ENCODE data around the gene SLC9A5. TPM values are rescaled to one million over a fixed set of nuclear protein-coding genes. Genes with fewer than 3 reads are reported as not detected.

Gene SLC9A5
- total RNA-seq, 1 experiment from 2014 or later: 10.3 TPM

DNA sequence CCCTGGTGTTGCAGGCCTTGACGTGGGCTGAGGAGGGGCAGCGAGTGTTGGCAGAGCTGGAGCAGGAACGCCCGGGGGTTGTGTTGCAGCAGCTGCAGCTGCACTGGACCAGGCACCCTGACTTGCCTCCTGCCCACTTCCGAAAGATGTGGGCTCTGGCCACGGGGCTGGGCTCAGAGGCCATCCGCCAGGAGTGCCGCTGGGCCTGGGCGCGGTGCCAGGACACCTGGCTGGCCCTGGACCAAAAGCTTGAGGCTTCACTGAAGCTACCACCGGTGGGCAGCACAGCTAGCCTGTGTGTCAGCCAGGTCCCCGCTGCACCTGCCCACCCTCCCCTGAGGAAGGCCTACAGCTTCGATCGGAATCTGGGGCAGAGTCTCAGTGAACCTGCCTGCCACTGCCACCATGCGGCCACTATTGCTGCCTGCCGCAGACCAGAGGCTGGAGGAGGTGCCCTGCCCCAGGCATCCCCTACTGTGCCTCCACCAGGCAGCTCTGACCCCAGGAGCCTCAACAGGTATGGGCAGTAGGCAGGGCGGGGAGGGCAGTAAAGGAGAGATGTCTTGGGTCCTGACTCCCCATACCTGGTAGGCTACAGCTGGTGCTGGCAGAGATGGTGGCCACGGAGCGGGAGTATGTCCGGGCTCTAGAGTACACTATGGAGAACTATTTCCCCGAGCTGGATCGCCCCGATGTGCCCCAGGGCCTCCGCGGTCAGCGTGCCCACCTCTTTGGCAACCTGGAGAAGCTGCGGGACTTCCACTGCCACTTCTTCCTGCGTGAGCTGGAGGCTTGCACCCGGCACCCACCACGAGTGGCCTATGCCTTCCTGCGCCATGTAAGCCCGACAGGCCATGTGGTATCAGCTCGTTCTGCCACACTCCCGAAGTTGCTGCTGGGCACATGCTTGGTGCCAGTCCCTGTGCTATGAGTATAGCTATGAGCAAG is 36.2 kb downstream of the SLC9A5 start:
- H3K4me3 Mint-ChIP-seq: no peak overlapping the region
- no peak overlapping the region for H3K27ac Mint-ChIP-seq
- ChIA-PET CTCF (interaction anchor here (0.5 to 4.0 kb wide), 77 partner anchors 11 to 850 kb away, joined by 3 to 92 read pairs (median 4); partner anchors contain the start of genes ATP6V0D1, CES3, ELMO3 and EXOC3L1), POLR2A (interaction anchor here (0.6 to 1.3 kb wide), 4 partner anchors 18 to 147 kb away, joined by 3 to 6 read pairs (median 4); no protein-coding TSS in a partner anchor)
- peak; percentile 94 for ATAC-seq
- TF ChIP-seq ZNF423 (CRISPR knock-in tag; IDR thresholded peaks at IDR 0.05): peak; percentile 65; the same call in 1 of the 2 replicates
- TF ChIP-seq, protein P1, sequence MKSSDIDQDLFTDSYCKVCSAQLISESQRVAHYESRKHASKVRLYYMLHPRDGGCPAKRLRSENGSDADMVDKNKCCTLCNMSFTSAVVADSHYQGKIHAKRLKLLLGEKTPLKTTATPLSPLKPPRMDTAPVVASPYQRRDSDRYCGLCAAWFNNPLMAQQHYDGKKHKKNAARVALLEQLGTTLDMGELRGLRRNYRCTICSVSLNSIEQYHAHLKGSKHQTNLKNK (CRISPR knock-in tag; IDR thresholded peaks at IDR 0.05): no peak
- TF ChIP-seq, protein P2, sequence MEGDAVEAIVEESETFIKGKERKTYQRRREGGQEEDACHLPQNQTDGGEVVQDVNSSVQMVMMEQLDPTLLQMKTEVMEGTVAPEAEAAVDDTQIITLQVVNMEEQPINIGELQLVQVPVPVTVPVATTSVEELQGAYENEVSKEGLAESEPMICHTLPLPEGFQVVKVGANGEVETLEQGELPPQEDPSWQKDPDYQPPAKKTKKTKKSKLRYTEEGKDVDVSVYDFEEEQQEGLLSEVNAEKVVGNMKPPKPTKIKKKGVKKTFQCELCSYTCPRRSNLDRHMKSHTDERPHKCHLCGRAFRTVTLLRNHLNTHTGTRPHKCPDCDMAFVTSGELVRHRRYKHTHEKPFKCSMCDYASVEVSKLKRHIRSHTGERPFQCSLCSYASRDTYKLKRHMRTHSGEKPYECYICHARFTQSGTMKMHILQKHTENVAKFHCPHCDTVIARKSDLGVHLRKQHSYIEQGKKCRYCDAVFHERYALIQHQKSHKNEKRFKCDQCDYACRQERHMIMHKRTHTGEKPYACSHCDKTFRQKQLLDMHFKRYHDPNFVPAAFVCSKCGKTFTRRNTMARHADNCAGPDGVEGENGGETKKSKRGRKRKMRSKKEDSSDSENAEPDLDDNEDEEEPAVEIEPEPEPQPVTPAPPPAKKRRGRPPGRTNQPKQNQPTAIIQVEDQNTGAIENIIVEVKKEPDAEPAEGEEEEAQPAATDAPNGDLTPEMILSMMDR (IDR thresholded peaks at IDR 0.05): peak; percentile 58
- H3K27me3 Mint-ChIP-seq (ENCODE audit: low read depth): peaks cover 9% of the 10 kb centered on the region
- no peaks in the 10 kb centered on the region for H3K36me3 Mint-ChIP-seq
- H3K9me3 Mint-ChIP-seq: no peaks in the 10 kb centered on the region
- no peaks in the 10 kb centered on the region for H3K4me1 Mint-ChIP-seq
- peak; percentile 84 for DNase-seq (ENCODE audit: low spot score)

DNA sequence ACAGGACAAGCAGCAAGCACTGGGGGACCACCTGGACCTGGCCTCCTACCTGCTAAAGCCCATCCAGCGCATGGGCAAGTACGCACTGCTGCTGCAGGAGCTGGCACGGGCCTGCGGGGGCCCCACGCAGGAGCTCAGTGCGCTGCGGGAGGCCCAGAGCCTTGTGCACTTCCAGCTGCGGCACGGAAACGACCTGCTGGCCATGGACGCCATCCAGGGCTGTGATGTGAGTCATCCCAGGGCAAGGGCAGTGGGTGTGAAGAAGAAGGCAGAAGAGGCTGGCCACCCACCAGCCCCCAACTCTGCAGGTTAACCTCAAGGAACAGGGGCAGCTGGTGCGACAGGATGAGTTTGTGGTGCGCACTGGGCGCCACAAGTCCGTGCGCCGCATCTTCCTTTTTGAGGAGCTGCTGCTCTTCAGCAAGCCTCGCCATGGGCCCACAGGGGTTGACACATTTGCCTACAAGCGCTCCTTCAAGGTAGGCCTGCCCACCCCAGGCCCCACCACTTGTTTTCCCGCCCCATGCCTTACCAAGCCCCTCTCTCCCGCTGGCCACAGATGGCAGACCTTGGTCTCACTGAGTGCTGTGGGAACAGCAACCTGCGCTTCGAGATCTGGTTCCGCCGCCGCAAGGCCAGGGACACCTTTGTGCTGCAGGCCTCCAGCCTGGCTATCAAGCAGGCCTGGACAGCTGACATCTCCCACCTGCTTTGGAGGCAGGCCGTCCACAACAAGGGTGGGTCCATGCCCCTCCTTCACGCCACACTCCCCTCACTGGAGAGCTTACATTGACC is 37.9 kb downstream of the SLC9A5 start:
- H3K27me3 Mint-ChIP-seq (ENCODE audit: low read depth): peaks cover under 1% of the 10 kb centered on the region; the same call in 1 of the 2 replicates
- H3K4me1 Mint-ChIP-seq: no peaks in the 10 kb centered on the region
- no peak overlapping the region for H3K27ac Mint-ChIP-seq
- H3K9me3 Mint-ChIP-seq: no peaks in the 10 kb centered on the region
- DNase-seq (ENCODE audit: low spot score) (no peak), ATAC-seq (no peak)
- POLR2A ChIA-PET: no interaction called here
- H3K4me3 Mint-ChIP-seq: no peak overlapping the region
- CTCF ChIA-PET: interaction anchor here (1.0 to 4.0 kb wide), 10 partner anchors 9 to 325 kb away, joined by 3 to 92 read pairs (median 24); partner anchors contain the start of genes CES3, FHOD1, HSD11B2 and SLC9A5
- no peaks in the 10 kb centered on the region for H3K36me3 Mint-ChIP-seq
- TF ChIP-seq HMGA2 (CRISPR knock-in tag; IDR thresholded peaks at IDR 0.05) (no peak), SMAD3 (CRISPR knock-in tag; IDR thresholded peaks at IDR 0.05; ENCODE audit: borderline replicate concordance) (no peak), ELF4 (CRISPR knock-in tag; IDR thresholded peaks at IDR 0.05; ENCODE audit: low read depth) (no peak), ZNF138 (CRISPR knock-in tag; conservative IDR thresholded peaks at IDR 0.05) (no peak), ZNF396 (CRISPR knock-in tag; IDR thresholded peaks at IDR 0.05; ENCODE audit: borderline replicate concordance) (no peak), NFE2L1 (CRISPR knock-in tag; IDR thresholded peaks at IDR 0.05) (no peak), RELA (CRISPR knock-in tag; IDR thresholded peaks at IDR 0.05; ENCODE audit: borderline replicate concordance) (no peak), CBFB (CRISPR knock-in tag; IDR thresholded peaks at IDR 0.05; ENCODE audit: low read depth) (no peak), SOX15 (CRISPR knock-in tag; IDR thresholded peaks at IDR 0.05) (no peak), ZNF423 (CRISPR knock-in tag; IDR thresholded peaks at IDR 0.05) (no peak), JAZF1 (CRISPR knock-in tag; IDR thresholded peaks at IDR 0.05) (no peak), NFYB (CRISPR knock-in tag; conservative IDR thresholded peaks at IDR 0.05; ENCODE audit: low read depth) (no peak)
- TF ChIP-seq, protein P3, sequence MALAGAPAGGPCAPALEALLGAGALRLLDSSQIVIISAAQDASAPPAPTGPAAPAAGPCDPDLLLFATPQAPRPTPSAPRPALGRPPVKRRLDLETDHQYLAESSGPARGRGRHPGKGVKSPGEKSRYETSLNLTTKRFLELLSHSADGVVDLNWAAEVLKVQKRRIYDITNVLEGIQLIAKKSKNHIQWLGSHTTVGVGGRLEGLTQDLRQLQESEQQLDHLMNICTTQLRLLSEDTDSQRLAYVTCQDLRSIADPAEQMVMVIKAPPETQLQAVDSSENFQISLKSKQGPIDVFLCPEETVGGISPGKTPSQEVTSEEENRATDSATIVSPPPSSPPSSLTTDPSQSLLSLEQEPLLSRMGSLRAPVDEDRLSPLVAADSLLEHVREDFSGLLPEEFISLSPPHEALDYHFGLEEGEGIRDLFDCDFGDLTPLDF (CRISPR knock-in tag; IDR thresholded peaks at IDR 0.05): no peak
- TF ChIP-seq, protein P4, sequence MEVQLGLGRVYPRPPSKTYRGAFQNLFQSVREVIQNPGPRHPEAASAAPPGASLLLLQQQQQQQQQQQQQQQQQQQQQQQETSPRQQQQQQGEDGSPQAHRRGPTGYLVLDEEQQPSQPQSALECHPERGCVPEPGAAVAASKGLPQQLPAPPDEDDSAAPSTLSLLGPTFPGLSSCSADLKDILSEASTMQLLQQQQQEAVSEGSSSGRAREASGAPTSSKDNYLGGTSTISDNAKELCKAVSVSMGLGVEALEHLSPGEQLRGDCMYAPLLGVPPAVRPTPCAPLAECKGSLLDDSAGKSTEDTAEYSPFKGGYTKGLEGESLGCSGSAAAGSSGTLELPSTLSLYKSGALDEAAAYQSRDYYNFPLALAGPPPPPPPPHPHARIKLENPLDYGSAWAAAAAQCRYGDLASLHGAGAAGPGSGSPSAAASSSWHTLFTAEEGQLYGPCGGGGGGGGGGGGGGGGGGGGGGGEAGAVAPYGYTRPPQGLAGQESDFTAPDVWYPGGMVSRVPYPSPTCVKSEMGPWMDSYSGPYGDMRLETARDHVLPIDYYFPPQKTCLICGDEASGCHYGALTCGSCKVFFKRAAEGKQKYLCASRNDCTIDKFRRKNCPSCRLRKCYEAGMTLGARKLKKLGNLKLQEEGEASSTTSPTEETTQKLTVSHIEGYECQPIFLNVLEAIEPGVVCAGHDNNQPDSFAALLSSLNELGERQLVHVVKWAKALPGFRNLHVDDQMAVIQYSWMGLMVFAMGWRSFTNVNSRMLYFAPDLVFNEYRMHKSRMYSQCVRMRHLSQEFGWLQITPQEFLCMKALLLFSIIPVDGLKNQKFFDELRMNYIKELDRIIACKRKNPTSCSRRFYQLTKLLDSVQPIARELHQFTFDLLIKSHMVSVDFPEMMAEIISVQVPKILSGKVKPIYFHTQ (CRISPR knock-in tag; IDR thresholded peaks at IDR 0.05): no peak
- TF ChIP-seq, protein P5, sequence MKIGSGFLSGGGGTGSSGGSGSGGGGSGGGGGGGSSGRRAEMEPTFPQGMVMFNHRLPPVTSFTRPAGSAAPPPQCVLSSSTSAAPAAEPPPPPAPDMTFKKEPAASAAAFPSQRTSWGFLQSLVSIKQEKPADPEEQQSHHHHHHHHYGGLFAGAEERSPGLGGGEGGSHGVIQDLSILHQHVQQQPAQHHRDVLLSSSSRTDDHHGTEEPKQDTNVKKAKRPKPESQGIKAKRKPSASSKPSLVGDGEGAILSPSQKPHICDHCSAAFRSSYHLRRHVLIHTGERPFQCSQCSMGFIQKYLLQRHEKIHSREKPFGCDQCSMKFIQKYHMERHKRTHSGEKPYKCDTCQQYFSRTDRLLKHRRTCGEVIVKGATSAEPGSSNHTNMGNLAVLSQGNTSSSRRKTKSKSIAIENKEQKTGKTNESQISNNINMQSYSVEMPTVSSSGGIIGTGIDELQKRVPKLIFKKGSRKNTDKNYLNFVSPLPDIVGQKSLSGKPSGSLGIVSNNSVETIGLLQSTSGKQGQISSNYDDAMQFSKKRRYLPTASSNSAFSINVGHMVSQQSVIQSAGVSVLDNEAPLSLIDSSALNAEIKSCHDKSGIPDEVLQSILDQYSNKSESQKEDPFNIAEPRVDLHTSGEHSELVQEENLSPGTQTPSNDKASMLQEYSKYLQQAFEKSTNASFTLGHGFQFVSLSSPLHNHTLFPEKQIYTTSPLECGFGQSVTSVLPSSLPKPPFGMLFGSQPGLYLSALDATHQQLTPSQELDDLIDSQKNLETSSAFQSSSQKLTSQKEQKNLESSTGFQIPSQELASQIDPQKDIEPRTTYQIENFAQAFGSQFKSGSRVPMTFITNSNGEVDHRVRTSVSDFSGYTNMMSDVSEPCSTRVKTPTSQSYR (CRISPR knock-in tag; IDR thresholded peaks at IDR 0.05): no peak
- TF ChIP-seq, protein P2 (IDR thresholded peaks at IDR 0.05): no peak

All from WTC11 (cell line).